ENCODE data around the gene LRP10.

The LRP10 gene

GRCh38 chr14:22920697-22921096 lies 49.2 kb downstream of the LRP10 start:
- no peak for DNase-seq

GRCh38 chr14:22922294-22922693 lies 50.8 kb downstream of the LRP10 start:
- no peak for DNase-seq

DNA sequence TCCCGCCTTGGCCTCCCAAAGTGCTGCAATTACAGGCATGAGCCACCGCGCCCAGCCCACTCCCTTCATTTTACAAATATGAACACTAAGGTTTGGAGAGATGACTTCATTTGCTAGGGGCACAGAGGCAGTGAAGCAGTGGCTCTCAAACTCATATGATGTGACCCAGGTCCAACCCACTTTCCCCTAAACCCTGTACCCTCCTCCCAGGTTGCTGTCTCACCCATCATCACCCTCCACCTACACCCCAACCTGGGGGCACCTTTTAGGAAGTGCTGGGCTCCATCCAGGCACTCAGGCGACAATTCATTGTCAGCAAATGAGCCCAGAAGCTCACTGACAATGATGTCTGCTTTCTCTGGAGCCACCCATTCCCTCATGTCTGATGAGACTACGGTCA lies 52.2 kb downstream of the LRP10 start:
- no peak for DNase-seq

- DNase-seq, result no peak
These were observed 54.0 kb downstream of the LRP10 start for GRCh38 chr14:22925513-22925912.

DNA sequence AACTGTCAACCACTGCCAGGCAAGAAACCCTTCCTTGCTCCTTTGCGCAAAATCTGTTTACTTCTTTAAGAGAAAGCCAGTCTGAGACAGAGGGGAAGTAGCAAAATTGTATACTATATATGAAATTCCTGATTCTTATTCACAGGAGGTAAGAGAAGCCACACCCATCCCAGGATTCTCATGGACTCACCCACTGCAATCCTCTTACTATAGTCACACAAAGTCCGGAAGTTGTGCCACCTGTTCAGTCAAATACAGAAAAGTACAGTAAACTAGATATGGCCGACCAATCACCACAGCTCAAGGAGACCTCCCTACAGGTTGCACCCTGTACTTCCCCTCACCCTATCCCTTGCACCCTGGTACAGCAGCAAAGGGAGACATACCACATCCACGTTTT lies 54.8 kb downstream of the LRP10 start:
- DNase-seq, result no peak

- no peak for DNase-seq
These were observed 56.9 kb downstream of the LRP10 start for GRCh38 chr14:22928237-22929103.

DNA sequence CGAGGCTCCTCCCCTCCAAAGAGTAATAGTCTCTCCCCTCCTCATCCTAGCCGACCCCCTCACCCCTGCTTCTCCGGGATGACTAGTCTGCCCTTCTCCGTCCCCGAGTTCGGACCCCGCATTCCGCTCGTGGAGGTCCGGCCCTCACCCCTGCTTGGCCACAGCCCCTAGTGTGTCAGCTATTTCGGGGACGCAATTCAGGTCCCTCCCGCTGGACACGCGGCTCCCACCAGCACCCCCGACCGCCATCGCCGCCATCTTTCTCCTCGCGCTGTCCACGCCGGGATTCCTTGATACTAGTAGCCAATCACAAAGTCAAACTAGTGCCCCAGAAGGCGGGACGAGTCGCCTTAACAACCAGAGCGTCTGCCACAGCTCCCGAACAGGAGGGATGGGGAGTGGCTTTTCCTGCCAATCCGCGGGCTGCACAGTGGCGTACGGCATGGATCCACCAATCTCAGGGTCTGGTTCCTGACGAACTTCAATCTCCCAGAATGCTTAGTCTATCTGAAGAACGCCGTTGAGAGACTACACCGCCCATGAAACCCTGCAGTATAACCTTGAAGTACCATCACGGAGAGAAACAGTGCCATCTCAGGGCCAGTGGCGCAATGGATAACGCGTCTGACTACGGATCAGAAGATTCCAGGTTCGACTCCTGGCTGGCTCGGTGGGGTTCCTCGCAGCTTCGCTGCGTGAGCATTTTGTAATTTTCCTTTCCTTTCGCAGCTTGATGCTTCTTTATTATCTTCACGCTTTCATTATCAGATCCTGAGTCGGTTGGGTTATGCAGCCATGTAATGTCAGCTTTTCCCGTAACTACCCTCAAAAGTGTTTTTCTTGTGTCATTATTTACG lies 57.8 kb downstream of the LRP10 start, which contains the start of gene PRMT5:
Gene PRMT5, minus strand, starts transcription at position 273 of the 857 bp plus-strand sequence. Its CDS starts 15 bp downstream, at position 258.
- peak; percentile 99 for DNase-seq

DNA sequence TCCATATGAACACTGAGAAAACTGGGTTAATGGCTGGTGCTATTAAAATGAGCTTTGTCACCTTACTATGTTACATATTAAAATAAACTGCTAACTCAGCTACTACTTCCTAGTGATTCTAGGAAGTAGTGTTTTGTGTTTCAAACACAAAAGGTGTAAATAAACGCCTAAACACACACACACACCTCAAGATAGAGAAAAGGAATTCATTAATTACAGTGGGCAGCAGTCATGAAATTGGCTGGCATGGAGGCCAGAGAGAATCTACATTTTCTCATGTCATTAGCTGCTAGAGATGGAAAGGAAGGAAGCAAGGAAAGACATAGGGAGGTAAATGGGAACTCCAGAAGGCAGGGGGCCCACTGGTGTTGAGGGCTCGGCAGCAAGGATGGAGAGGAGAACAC lies 58.4 kb downstream of the LRP10 start:
- DNase-seq, result no peak

Measured in CD4-positive, alpha-beta T cell treated with Interleukin-21 for 1 hour (primary cell).